Activated CD8-positive, alpha-beta memory T cell treated with anti-CD3 and anti-CD28 coated beads for 36 hours (primary cell): ENCODE measurements around the gene ADCY7. TPM values are rescaled to one million over a fixed set of nuclear protein-coding genes. Genes with fewer than 3 reads are reported as not detected.

Source experiments
- CTCF ChIA-PET: fragments of 350-600 bp; sonication (Branson Sonifier 250); formaldehyde crosslinking; loops from one replicate; lab custom pipeline; 2021; ENCODE audit warnings: antibody characterized with exemption; lab: Charles Lee
- POLR2A ChIA-PET: fragments of 350-600 bp; sonication (Branson Sonifier 250); formaldehyde crosslinking; loops from one replicate; lab custom pipeline; 2021; ENCODE audit warnings: antibody characterized with exemption; lab: Charles Lee
- total RNA-seq, 2 experiments: library from RNA; stranded (reverse); gene quantifications; one replicate each; pipeline ENCODE4 v1.2.3, GENCODE V29; 2021

Gene ADCY7
- total RNA-seq, 2 experiments from 2014 or later = 80.8 to 85.1 TPM

- ChIA-PET CTCF (interaction anchor here (0.8 to 2.6 kb wide), 5 partner anchors 8 to 249 kb away, joined by 3 to 13 read pairs (median 6); partner anchors contain the start of genes ADCY7 and CNEP1R1), POLR2A (interaction anchor here (1.3 to 4.1 kb wide), 4 partner anchors 8 to 407 kb away, joined by 3 to 36 read pairs (median 10); partner anchors contain the start of genes ADCY7 and SNX20)
Measured at GRCh38 chr16:50273888-50274325, 7.6 kb downstream of the ADCY7 start.

GRCh38 chr16:50274326-50275097 lies 8.2 kb downstream of the ADCY7 start:
- CTCF ChIA-PET = interaction anchor here (0.8 to 2.6 kb wide), 5 partner anchors 8 to 250 kb away, joined by 3 to 13 read pairs (median 6); partner anchors contain the start of genes ADCY7 and CNEP1R1

GRCh38 chr16:50275098-50275415 lies 8.7 kb downstream of the ADCY7 start:
- POLR2A ChIA-PET = interaction anchor here (0.5 to 4.1 kb wide), 7 partner anchors 9 to 1656 kb away, joined by 3 to 36 read pairs (median 4); partner anchors contain the start of genes ADCY7, CNEP1R1 and SNX20
- CTCF ChIA-PET = interaction anchor here (1.6 to 2.6 kb wide), 3 partner anchors 9 to 250 kb away, joined by 4 to 13 read pairs (median 6); partner anchors contain the start of genes ADCY7 and CNEP1R1

More at GRCh38 chr16:50274326-50275097, 8.2 kb downstream of the ADCY7 start:
- POLR2A ChIA-PET = interaction anchor here (0.5 to 4.1 kb wide), 7 partner anchors 9 to 1656 kb away, joined by 3 to 36 read pairs (median 4); partner anchors contain the start of genes ADCY7, CNEP1R1 and SNX20

GRCh38 chr16:50275428-50276325 lies 9.3 kb downstream of the ADCY7 start:
- POLR2A ChIA-PET = interaction anchor here (0.5 to 4.1 kb wide), 5 partner anchors 10 to 1657 kb away, joined by 3 to 36 read pairs (median 5); partner anchors contain the start of genes ADCY7 and CNEP1R1
- CTCF ChIA-PET = interaction anchor here (0.9 to 2.6 kb wide), 2 partner anchors 9 to 12 kb away, joined by 3 to 13 read pairs; no protein-coding TSS in a partner anchor

- POLR2A ChIA-PET = interaction anchor here (2.7 kb wide), 1 partner anchor 31 kb away, joined by 16 read pairs; no protein-coding TSS in a partner anchor
Measured at GRCh38 chr16:50276326-50276640, 9.9 kb downstream of the ADCY7 start.

GRCh38 chr16:50276801-50277555 lies 10.6 kb downstream of the ADCY7 start:
- POLR2A ChIA-PET = interaction anchor here (0.9 to 1.5 kb wide), 3 partner anchors 9 to 13 kb away, joined by 3 to 5 read pairs (median 5); no protein-coding TSS in a partner anchor
- CTCF ChIA-PET = interaction anchor here (1.0 to 1.6 kb wide), 2 partner anchors 11 to 39 kb away, joined by 5 read pairs; partner anchors contain the start of gene ADCY7

More at GRCh38 chr16:50276326-50276640, 9.9 kb downstream of the ADCY7 start:
- CTCF ChIA-PET = interaction anchor here (0.9 to 2.6 kb wide), 2 partner anchors 9 to 12 kb away, joined by 3 to 13 read pairs; no protein-coding TSS in a partner anchor

GRCh38 chr16:50278251-50278650 lies 11.9 kb downstream of the ADCY7 start:
- ChIA-PET CTCF (interaction anchor here (0.6 to 1.0 kb wide), 2 partner anchors 14 to 76 kb away, joined by 3 to 4 read pairs; no protein-coding TSS in a partner anchor), POLR2A (interaction anchor here (0.7 to 1.5 kb wide), 5 partner anchors 11 to 375 kb away, joined by 3 to 5 read pairs (median 4); no protein-coding TSS in a partner anchor)

GRCh38 chr16:50279504-50279865 lies 13.1 kb downstream of the ADCY7 start:
- CTCF ChIA-PET = interaction anchor here (0.7 to 1.2 kb wide), 3 partner anchors 14 to 255 kb away, joined by 3 read pairs; partner anchors contain the start of gene CNEP1R1
- POLR2A ChIA-PET = interaction anchor here (0.7 kb wide), 1 partner anchor 14 kb away, joined by 3 read pairs; no protein-coding TSS in a partner anchor

- POLR2A ChIA-PET = interaction anchor here (0.6 kb wide), 1 partner anchor 69 kb away, joined by 3 read pairs; no protein-coding TSS in a partner anchor
- CTCF ChIA-PET = no interaction called here
Measured at GRCh38 chr16:50280932-50281331, 14.6 kb downstream of the ADCY7 start.

- POLR2A ChIA-PET = interaction anchor here (0.6 kb wide), 1 partner anchor 17 kb away, joined by 3 read pairs; no protein-coding TSS in a partner anchor
Measured at GRCh38 chr16:50281391-50282009, 15.1 kb downstream of the ADCY7 start.

GRCh38 chr16:50282010-50282538 lies 15.7 kb downstream of the ADCY7 start:
- CTCF ChIA-PET = interaction anchor here (0.5 to 1.6 kb wide), 3 partner anchors 9 to 28 kb away, joined by 3 to 6 read pairs (median 3); no protein-coding TSS in a partner anchor
- POLR2A ChIA-PET = interaction anchor here (0.5 kb wide), 1 partner anchor 107 kb away, joined by 3 read pairs; no protein-coding TSS in a partner anchor

More at GRCh38 chr16:50281391-50282009, 15.1 kb downstream of the ADCY7 start:
- CTCF ChIA-PET = interaction anchor here (0.5 to 1.6 kb wide), 2 partner anchors 8 to 23 kb away, joined by 3 to 6 read pairs; no protein-coding TSS in a partner anchor

GRCh38 chr16:50282955-50283631 lies 16.7 kb downstream of the ADCY7 start:
- CTCF ChIA-PET = interaction anchor here (0.5 to 1.6 kb wide), 4 partner anchors 10 to 161 kb away, joined by 3 to 6 read pairs (median 3); no protein-coding TSS in a partner anchor
- POLR2A ChIA-PET = interaction anchor here (1.6 kb wide), 1 partner anchor 12 kb away, joined by 3 read pairs; no protein-coding TSS in a partner anchor

GRCh38 chr16:50284131-50284911 lies 18.0 kb downstream of the ADCY7 start:
- POLR2A ChIA-PET = interaction anchor here (1.6 kb wide), 1 partner anchor 11 kb away, joined by 3 read pairs; no protein-coding TSS in a partner anchor
- CTCF ChIA-PET = interaction anchor here (1.0 to 1.1 kb wide), 4 partner anchors 8 to 45 kb away, joined by 3 read pairs; no protein-coding TSS in a partner anchor

- CTCF ChIA-PET = interaction anchor here (1.1 kb wide), 2 partner anchors 10 to 17 kb away, joined by 3 to 5 read pairs; no protein-coding TSS in a partner anchor
Measured at GRCh38 chr16:50285406-50286003, 19.2 kb downstream of the ADCY7 start.

More at GRCh38 chr16:50285406-50286003, 19.2 kb downstream of the ADCY7 start:
- POLR2A ChIA-PET = no interaction called here
